SU-DHL-6 (cell line): Measurements from ENCODE around the gene RPS19.
A peak's percentile ranks its signal among the peaks of the same experiment; 100 is the strongest.

Experiments used
- H2AFZ ChIP-seq: fragments of 200-600 bp; sonication (generic); 2 replicates; pipeline ENCODE4 v1.6.1; 2014; ENCODE audit warnings: low read depth, mild to moderate bottlenecking, moderate library complexity, mixed read lengths, antibody characterized with exemption, low read length; ENCODE audit not compliant: severe bottlenecking
- H3F3A ChIP-seq: fragments of 200-600 bp; shearing (Covaris generic); 2 replicates; pipeline ENCODE4 v1.6.0; 2016; ENCODE audit warnings: antibody characterized with exemption, mild to moderate bottlenecking; ENCODE audit not compliant: insufficient read depth
- H3K27ac ChIP-seq: fragments of 200-600 bp; sonication (generic); 2 replicates; pipeline ENCODE4 v1.5.1; 2016; ENCODE audit warnings: low read depth, mild to moderate bottlenecking, low read length, moderate library complexity, mixed read lengths
- H3K27me3 ChIP-seq: fragments of 200-600 bp; sonication (generic), shearing (Covaris generic); 2 replicates; pipeline ENCODE4 v1.6.0; 2014; ENCODE audit warnings: mild to moderate bottlenecking, low read length
- H3K36me3 ChIP-seq: fragments of 200-600 bp; sonication (generic); 2 replicates; pipeline ENCODE4 v1.6.1; 2014; ENCODE audit warnings: mild to moderate bottlenecking, low read length, mixed read lengths
- H3K4me2 ChIP-seq: fragments of 300-600, 200-600 bp; shearing (Covaris generic), sonication (generic); 2 replicates; pipeline ENCODE4 v1.6.0; 2014; ENCODE audit warnings: low read length, low read depth, mild to moderate bottlenecking; ENCODE audit not compliant: poor library complexity, severe bottlenecking
- H3K4me3 ChIP-seq: fragments of 200-600 bp; sonication (generic); 2 replicates; pipeline ENCODE4 v1.5.1; 2014; ENCODE audit warnings: antibody characterized with exemption, low read length, mild to moderate bottlenecking, mixed read lengths; ENCODE audit not compliant: insufficient read depth, poor library complexity, severe bottlenecking
- H3K79me2 ChIP-seq: fragments of 200-600 bp; sonication (generic); 2 replicates; pipeline ENCODE4 v1.6.1; 2014; ENCODE audit warnings: mild to moderate bottlenecking, low read length, moderate library complexity; ENCODE audit not compliant: insufficient read depth
- H3K9ac ChIP-seq: fragments of 200-600 bp; sonication (generic); 2 replicates; pipeline ENCODE4 v1.7.0; 2014; ENCODE audit warnings: mild to moderate bottlenecking, low read length
- H3K9me2 ChIP-seq: fragments of 200-600 bp; sonication (generic); replicated peaks from 2 replicates; pipeline ENCODE4 v1.6.1; 2014; ENCODE audit warnings: low read length; ENCODE audit not compliant: insufficient read depth
- H3K9me3 ChIP-seq: fragments of 200-600 bp; sonication (generic); 2 replicates; pipeline ENCODE4 v1.6.1; 2014; ENCODE audit warnings: low read length, mixed read lengths; ENCODE audit not compliant: insufficient read depth
- H4K20me1 ChIP-seq: fragments of 200-600 bp; sonication (generic); 2 replicates; pipeline ENCODE4 v1.6.1; 2014; ENCODE audit warnings: low read depth, mild to moderate bottlenecking, antibody characterized with exemption, low read length, moderate library complexity, mixed read lengths
- CTCF ChIP-seq: fragments of 200-600 bp; sonication (generic); IDR thresholded peaks from one replicate; pipeline ENCODE4 v1.5.1; 2017; ENCODE audit warnings: antibody characterized with exemption, mild to moderate bottlenecking, low read length, moderate library complexity; ENCODE audit not compliant: insufficient read depth, poor library complexity, severe bottlenecking
- EZH2phosphoT487 ChIP-seq: fragments of 200-600 bp; sonication (generic), shearing (Covaris generic); conservative IDR thresholded peaks from 2 replicates; pipeline ENCODE4 v1.6.1; 2018; ENCODE audit warnings: mild to moderate bottlenecking, antibody characterized with exemption, low read length, moderate library complexity, mixed read lengths

Gene RPS19

GRCh38 chr19:41859618-41860418, at the start of gene RPS19:
Gene RPS19, plus strand, starts transcription at chr19:41860255. Its CDS starts 520 bp downstream, at chr19:41860775.
- Histone ChIP-seq H3K79me2 (peaks cover 47% of the 10 kb centered on the region), H3K4me2 (peak within 1 kb of the TSS; percentile 86), H4K20me1 (peaks cover 29% of the 10 kb centered on the region; the same call in 1 of the 2 replicates), H3K9ac (peak within 1 kb of the TSS; percentile 97), H3K4me3 (peak within 1 kb of the TSS; percentile 82), H3K36me3 (peaks cover 36% of the 10 kb centered on the region), H2AFZ (peak within 1 kb of the TSS; percentile 73), H3K9me3 (no peaks in the 10 kb centered on the region), H3K27me3 (no peaks in the 10 kb centered on the region), H3K27ac (peak within 1 kb of the TSS; percentile 84), H3F3A (peaks cover 43% of the 10 kb centered on the region; the same call in 1 of the 2 replicates), H3K9me2 (no peaks in the 10 kb centered on the region)
- TF ChIP-seq CTCF (no peak), EZH2phosphoT487 (no peak)

- no peaks in the 10 kb centered on the region for H3K9me2 ChIP-seq
- no peaks in the 10 kb centered on the region for H3K9me3 ChIP-seq
- no peak overlapping the region for H3K4me2 ChIP-seq
- no peak overlapping the region for H3K27ac ChIP-seq
- H3K36me3 ChIP-seq, result no peaks in the 10 kb centered on the region
- H3K79me2 ChIP-seq, result no peaks in the 10 kb centered on the region
- no peak for TF ChIP-seq CTCF
- no peak for TF ChIP-seq EZH2phosphoT487
- no peaks in the 10 kb centered on the region for H4K20me1 ChIP-seq
- no peaks in the 10 kb centered on the region for H3K27me3 ChIP-seq
- H2AFZ ChIP-seq, result no peak overlapping the region
- H3K9ac ChIP-seq, result no peak overlapping the region
- H3F3A ChIP-seq, result no peaks in the 10 kb centered on the region
- H3K4me3 ChIP-seq, result no peak overlapping the region
Measured at GRCh38 chr19:41810301-41810700, 49.8 kb upstream of the RPS19 start.

GRCh38 chr19:41811036-41811435, 49.0 kb upstream of the RPS19 start:
- Histone ChIP-seq H3K4me3 (no peak overlapping the region), H3K27ac (no peak overlapping the region), H3K36me3 (no peaks in the 10 kb centered on the region), H3F3A (no peaks in the 10 kb centered on the region), H2AFZ (no peak overlapping the region), H3K9me2 (no peaks in the 10 kb centered on the region), H4K20me1 (no peaks in the 10 kb centered on the region), H3K9ac (no peak overlapping the region), H3K4me2 (no peak overlapping the region), H3K9me3 (no peaks in the 10 kb centered on the region), H3K27me3 (no peaks in the 10 kb centered on the region), H3K79me2 (no peaks in the 10 kb centered on the region)
- no peak for TF ChIP-seq CTCF
